ENCODE measurements around the gene RIMBP3C.
"Not testable (repeated sequence)": the region's sequence is repeated elsewhere in the genome, so short reads cannot be mapped to it uniquely, and the experiment has no call there.

Gene RIMBP3C

DNA sequence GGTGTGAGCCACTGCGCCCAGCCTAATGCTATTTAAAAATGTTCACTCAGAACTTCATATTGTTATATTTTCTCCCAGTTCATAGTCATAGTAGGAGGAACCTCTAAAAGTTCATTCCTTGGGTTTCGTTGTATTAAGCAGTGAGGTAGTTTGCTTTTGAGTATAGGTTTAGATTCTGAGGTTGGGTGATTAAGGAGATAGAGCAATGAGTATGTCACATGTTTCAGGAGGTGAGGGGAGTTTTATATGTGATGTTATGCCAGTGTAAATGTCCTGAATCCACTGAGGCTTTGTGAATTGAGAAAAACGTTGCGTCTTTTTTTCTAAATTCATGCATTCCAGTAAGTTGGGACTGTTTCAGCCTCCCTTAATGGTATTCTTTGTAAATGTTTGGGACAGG, 20.4 kb upstream of the RIMBP3C start:
- no peak for DNase-seq

GRCh38 chr22:21570398-21570797, 19.1 kb upstream of the RIMBP3C start:
- DNase-seq: no peak

GRCh38 chr22:21569459-21570170, 18.4 kb upstream of the RIMBP3C start:
- no peak for DNase-seq

DNA sequence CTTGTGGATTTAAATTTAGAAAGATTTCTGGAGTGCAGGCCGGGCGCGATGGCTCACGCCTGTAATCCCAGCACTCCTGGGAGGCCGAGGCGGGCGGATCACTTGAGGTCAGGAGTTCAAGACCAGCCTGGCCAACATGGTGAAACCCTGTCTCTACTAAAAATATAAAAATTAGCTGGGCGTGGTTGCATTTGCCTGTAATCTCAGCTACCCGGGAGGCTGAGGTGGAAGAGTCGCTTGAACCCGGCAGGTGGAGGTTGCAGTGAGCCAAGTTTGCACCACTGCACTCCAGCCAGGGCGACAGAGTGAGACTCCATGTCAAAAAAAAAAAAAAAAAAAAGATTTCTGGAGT, 17.8 kb upstream of the RIMBP3C start:
- not testable (repeated sequence) for DNase-seq

GRCh38 chr22:21568347-21569075, 17.2 kb upstream of the RIMBP3C start:
- peak; percentile 35 for DNase-seq

GRCh38 chr22:21567456-21568346, 16.4 kb upstream of the RIMBP3C start, which contains the start of gene UBE2L3:
Gene UBE2L3, plus strand, starts transcription at chr22:21567714. Its CDS starts 31 bp downstream, at chr22:21567745.
- peak; percentile 90 for DNase-seq

DNA sequence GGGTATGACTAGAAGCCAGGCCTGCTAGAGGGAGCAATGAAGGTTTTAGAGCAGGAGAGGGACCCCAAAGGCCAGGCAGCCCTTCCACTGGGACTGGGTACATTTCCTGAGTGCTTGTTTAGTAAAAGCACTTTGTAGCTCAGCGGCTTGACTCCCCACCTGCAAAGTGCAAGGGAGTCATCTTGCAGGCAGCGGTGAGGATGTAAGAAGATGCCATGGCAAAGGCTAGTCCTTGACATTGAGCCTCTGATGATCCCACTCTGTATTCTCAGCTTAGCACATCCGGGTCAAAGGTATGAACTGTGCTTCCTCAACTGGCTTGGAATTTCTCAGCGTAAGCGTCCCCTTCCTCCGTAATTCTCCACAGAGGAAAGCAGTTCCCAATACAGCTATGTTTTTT, 13.2 kb upstream of the RIMBP3C start:
- no peak for DNase-seq

- no peak for DNase-seq
Measured at GRCh38 chr22:21563912-21564311, 12.7 kb upstream of the RIMBP3C start.

- DNase-seq: not testable (repeated sequence)
Measured at GRCh38 chr22:21560657-21561056, 9.4 kb upstream of the RIMBP3C start.

GRCh38 chr22:21559345-21560125, 8.3 kb upstream of the RIMBP3C start:
- DNase-seq: not testable (repeated sequence)

DNA sequence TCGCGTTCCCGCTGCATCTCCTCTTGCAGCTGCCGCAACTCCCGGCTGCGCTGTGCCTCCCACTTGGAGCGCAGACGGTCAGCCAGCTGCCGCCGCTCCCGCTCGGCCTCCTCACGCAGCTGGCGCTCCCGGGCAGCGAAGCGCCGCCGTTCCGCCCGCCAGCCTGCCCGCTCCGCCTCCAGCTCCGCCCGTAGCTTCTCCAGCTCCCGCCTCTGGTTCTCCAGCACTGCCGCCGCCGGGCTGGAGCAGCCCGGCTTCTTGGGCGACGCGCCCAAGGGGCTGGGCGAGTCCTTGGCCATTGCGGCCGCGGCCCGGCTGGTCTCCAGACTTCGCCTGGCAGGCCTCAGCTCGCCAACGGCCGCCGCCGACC, 598 bp downstream of the RIMBP3C start:
- not testable (repeated sequence) for DNase-seq

DNA sequence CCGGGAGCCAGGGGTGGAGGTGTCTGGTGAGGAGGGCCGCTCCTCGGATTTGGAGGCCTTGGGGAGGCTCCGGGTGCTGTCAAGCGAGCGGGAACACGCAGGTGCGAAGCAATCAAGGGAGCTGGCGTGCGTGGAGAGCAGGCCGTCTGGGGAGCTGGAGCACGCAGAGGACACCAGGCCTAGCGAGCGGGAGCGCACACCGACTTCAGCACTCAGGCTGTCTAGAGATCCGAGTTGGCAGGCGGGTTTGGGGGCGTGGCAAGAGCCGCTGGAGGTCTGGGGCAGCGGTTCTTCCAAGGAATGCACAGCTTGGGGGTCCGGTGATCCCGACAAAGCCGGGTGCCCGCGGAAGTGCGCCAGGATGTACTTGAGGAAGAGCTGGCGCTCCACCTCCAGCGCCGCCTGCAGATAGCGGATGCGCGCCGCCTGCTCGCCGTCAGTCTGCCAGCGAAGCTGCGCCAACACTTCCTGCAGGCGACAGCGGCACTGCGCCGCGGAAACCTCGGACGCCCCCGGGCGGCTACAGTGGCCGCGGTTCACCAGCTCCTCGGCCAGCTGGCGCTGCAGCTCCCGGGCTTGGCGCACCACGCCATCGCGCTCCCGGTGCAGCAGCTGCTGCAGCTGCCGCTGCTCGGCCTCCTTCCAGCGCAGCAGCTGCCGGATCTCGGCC, 1.1 kb downstream of the RIMBP3C start:
- not testable (repeated sequence) for DNase-seq

- not testable (repeated sequence) for DNase-seq
Measured at GRCh38 chr22:21549558-21549957, 1.7 kb downstream of the RIMBP3C start.

DNA sequence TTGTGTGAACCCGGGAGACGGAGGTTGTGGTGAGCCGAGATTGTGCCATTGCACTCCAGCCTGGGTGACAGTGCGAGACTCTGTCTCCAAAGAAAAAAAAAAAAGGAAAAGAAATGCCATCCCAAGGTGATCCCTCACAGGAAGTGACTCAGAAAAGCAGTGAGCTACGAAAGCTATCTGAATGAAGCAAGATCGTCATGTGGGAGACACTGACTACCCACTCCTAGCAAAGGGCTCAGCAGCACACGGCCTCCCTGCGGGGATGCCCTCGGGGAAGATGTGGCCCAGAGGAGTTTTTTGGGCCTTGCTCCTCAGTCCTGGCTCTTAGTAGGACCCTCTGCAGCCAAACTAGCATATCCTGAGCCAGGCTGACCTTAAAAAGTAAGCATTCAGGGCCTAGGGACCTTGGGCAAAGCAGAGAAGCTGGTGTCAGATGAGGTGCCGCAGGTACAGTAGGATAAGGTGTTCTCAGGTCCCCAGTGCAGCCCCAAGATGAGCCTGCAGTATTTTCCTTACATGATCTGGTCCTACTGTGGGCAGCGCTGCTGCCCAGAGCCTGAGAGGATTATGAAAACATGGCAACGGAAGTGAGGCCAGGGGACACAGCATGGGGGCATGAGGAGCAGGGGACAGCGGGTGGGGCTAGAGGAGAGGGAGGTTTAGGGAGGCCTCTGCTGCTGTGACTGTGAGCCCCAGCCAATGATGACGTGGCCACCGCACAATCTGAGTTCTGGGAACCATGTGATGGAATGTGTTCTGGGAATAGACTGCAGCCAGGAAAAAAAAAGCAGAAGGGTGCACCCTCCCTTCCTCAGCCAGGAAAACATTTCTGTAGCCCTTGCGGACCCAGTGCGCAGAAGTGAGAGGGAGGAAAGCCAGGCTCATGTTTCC, 6.6 kb downstream of the RIMBP3C start:
- DNase-seq: not testable (repeated sequence)

- not testable (repeated sequence) for DNase-seq
Measured at GRCh38 chr22:21539862-21540261, 11.4 kb downstream of the RIMBP3C start.

GRCh38 chr22:21532863-21533648, 18.2 kb downstream of the RIMBP3C start:
- DNase-seq: not testable (repeated sequence)

DNA sequence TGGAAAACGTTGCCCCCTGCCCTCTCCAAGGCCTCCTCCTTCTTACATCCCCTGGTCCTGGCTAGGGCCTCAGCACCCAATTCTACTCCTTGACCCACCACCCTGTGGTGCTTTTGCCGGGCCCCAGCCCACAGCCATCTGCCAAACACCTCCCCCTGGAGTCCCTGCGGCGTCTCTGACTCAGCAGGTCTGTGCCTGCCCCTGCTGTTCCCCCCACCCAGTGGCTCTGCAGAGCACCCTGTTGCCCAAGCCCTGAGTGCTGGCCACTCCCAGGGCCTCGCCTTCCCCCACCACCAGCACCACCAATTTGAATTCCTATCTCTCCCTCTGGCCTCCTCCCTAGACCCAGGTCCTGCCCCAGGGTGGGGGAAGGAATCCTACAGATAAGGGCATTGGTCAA, 19.7 kb downstream of the RIMBP3C start:
- DNase-seq: not testable (repeated sequence)

- DNase-seq: not testable (repeated sequence)
Measured at GRCh38 chr22:21526705-21527500, 24.4 kb downstream of the RIMBP3C start.

Measured in activated CD4-positive, alpha-beta T cell treated with anti-CD3 and anti-CD28 coated beads for 48 hours (primary cell).